Right atrium auricular region (tissue), 2 donors: ENCODE results near the gene USE1. TPM values are rescaled to one million over a fixed set of nuclear protein-coding genes. Genes with fewer than 3 reads are reported as not detected.

ENCODE experiments used
- DNase-seq: peaks from one replicate; pipeline ENCODE4 v3.0.0-alpha.2; 2019; ENCODE audit warnings: low spot score
- H3K27ac ChIP-seq, 2 donors: fragments of 200-600 bp; sonication (generic); 1 replicate in 1 of 2; 2 replicates in 1 of 2; pipeline ENCODE4 v1.5.1; 2016 to 2019
- H3K27me3 ChIP-seq, 2 donors: fragments of 200-600 bp; sonication (generic); one replicate each; pipeline versions ENCODE4 v1.5.1 to v1.6.0; 2017 to 2019
- H3K36me3 ChIP-seq: fragments of 200-600 bp; sonication (generic); one replicate; pipeline ENCODE4 v1.5.1; 2016
- H3K4me1 ChIP-seq, 2 donors: fragments of 200-600 bp; sonication (generic); one replicate each; pipeline versions ENCODE4 v1.5.1 to v1.6.0; 2017 to 2019
- H3K4me3 ChIP-seq, 2 donors: fragments of 200-600 bp; sonication (generic); 1 replicate in 1 of 2; 2 replicates in 1 of 2; pipeline ENCODE4 v1.5.1; 2017 to 2019; ENCODE audit warnings: mild to moderate bottlenecking in 1 of 2, moderate library complexity in 1 of 2
- H3K9me3 ChIP-seq, 2 donors: fragments of 200-600 bp; sonication (generic); one replicate each; pipeline ENCODE4 v1.5.1; 2019
- total RNA-seq, 2 donors: library from RNA; depleted of rRNA; stranded (reverse); fragments of >200 nt; gene quantifications; one replicate each; pipeline ENCODE4 v1.1.0, GENCODE V29; 2016
- TF ChIP-seq, protein P1 (sequence below), 2 donors: fragments of 200-600 bp; sonication (generic); IDR thresholded peaks; one replicate each; pipeline ENCODE4 v1.5.1; 2019; ENCODE audit warnings: antibody characterized with exemption in 2 of 2

The USE1 gene
- total RNA-seq, 2 donors from 2014 or later: 17.5 to 18.4 TPM

DNA sequence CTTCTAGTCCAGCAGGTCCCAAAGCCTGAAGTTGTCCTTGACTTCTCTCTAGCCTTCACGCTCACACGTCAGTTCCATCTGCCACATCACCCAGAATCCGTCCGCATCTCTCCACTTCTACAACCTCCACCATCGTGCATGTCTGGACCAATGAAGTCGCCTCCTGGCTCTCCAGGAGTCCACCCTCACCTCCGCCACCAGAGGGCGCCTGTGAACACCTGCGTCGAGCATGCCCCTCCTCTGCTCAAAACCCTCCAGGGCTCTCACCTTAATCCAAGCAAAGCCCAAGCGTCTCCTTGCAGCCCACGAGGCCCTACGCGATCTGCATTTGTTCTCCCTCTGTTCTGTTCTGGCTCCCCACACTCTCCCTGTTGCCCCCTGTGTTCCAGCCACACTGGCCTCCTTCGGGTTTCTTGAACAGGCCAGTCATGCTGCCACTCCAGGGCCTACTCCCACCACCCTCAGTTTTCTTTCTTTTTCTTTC, 45.7 kb downstream of the USE1 start:
- TF ChIP-seq, protein P1, sequence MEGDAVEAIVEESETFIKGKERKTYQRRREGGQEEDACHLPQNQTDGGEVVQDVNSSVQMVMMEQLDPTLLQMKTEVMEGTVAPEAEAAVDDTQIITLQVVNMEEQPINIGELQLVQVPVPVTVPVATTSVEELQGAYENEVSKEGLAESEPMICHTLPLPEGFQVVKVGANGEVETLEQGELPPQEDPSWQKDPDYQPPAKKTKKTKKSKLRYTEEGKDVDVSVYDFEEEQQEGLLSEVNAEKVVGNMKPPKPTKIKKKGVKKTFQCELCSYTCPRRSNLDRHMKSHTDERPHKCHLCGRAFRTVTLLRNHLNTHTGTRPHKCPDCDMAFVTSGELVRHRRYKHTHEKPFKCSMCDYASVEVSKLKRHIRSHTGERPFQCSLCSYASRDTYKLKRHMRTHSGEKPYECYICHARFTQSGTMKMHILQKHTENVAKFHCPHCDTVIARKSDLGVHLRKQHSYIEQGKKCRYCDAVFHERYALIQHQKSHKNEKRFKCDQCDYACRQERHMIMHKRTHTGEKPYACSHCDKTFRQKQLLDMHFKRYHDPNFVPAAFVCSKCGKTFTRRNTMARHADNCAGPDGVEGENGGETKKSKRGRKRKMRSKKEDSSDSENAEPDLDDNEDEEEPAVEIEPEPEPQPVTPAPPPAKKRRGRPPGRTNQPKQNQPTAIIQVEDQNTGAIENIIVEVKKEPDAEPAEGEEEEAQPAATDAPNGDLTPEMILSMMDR (IDR thresholded peaks at IDR 0.05): peak; percentile 76 to 85
- H3K27ac ChIP-seq: no peak overlapping the region
- H3K4me3 ChIP-seq: no peak overlapping the region
- H3K4me1 ChIP-seq: no peaks in the 10 kb centered on the region
- DNase-seq: peak; percentile 82
- H3K27me3 ChIP-seq: no peaks in the 10 kb centered on the region
- no peaks in the 10 kb centered on the region for H3K36me3 ChIP-seq
- H3K9me3 ChIP-seq: peaks cover 0 to 7% of the 10 kb centered on the region in 2 donors

DNA sequence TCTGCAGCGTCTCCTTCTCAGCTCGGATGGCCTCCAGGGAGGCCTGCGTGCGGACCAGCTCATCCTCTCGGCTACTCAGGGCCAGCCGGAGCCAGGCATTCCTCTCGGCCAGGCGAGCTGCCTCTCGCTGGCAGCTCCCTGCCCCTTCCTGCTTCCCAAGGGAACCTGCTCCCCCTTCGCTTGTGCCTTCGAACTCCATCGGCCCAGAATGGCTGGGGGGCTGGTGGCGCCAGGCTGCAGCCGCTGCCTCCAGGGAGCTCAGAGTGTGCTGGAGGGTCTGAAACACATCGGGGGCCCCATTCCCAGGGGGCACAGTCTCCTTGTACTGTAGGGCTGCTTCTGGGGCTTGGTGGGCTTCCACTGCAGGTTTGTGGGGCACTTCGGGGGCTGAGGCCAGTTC, 47.4 kb downstream of the USE1 start:
- peaks cover 0 to 7% of the 10 kb centered on the region in 2 donors for H3K9me3 ChIP-seq
- no peak for DNase-seq
- H3K4me1 ChIP-seq: peaks cover 0 to under 1% of the 10 kb centered on the region in 2 donors
- peak overlapping the region in 1 of 2 donors; percentile 49 for H3K4me3 ChIP-seq
- H3K36me3 ChIP-seq: no peaks in the 10 kb centered on the region
- no peak overlapping the region for H3K27ac ChIP-seq
- no peaks in the 10 kb centered on the region for H3K27me3 ChIP-seq
- TF ChIP-seq, protein P1 (IDR thresholded peaks at IDR 0.05): no peak

- DNase-seq: no peak
- Histone ChIP-seq H3K36me3 (no peaks in the 10 kb centered on the region), H3K4me1 (peaks cover 0 to 7% of the 10 kb centered on the region in 2 donors), H3K9me3 (peaks cover 0 to 7% of the 10 kb centered on the region in 2 donors), H3K4me3 (peak overlapping the region; percentile 36 to 49), H3K27me3 (no peaks in the 10 kb centered on the region), H3K27ac (peak overlapping the region; percentile 64 to 72)
- TF ChIP-seq, protein P1 (IDR thresholded peaks at IDR 0.05): no peak
Measured at GRCh38 chr19:17263712-17264640, 48.8 kb downstream of the USE1 start.

GRCh38 chr19:17264641-17264979, 49.5 kb downstream of the USE1 start, which contains the start of gene USHBP1:
Gene USHBP1, minus strand, starts transcription at chr19:17264745. Its CDS starts 446 bp downstream, at chr19:17264299.
- no peak for DNase-seq
- TF ChIP-seq, protein P1 (IDR thresholded peaks at IDR 0.05): no peak
- Histone ChIP-seq H3K9me3 (peaks cover 0 to under 1% of the 10 kb centered on the region in 2 donors), H3K4me1 (peaks cover 0 to 7% of the 10 kb centered on the region in 2 donors), H3K36me3 (peaks cover 2% of the 10 kb centered on the region), H3K27me3 (no peaks in the 10 kb centered on the region), H3K4me3 (peak within 1 kb of the TSS; percentile 36 to 49), H3K27ac (peak within 1 kb of the TSS; percentile 64 to 72)

- Histone ChIP-seq H3K9me3 (no peaks in the 10 kb centered on the region), H3K4me1 (peaks cover 0 to 7% of the 10 kb centered on the region in 2 donors), H3K4me3 (no peak overlapping the region), H3K27me3 (no peaks in the 10 kb centered on the region), H3K27ac (peak overlapping the region in 1 of 2 donors; percentile 52), H3K36me3 (peaks cover 9% of the 10 kb centered on the region)
- DNase-seq: no peak
- TF ChIP-seq, protein P1 (IDR thresholded peaks at IDR 0.05): no peak
Measured at GRCh38 chr19:17266026-17266425, 50.9 kb downstream of the USE1 start.
